Thyroid gland (tissue), 4 donors: Measurements from ENCODE around the gene APOO.

ENCODE experiments used
- POLR2A ChIP-seq, 2 donors: fragments of 450-650 bp; IDR thresholded peaks; one replicate each; pipeline ENCODE4 v1.6.1; 2017; ENCODE audit warnings: antibody characterized with exemption in 2 of 2, mild to moderate bottlenecking in 2 of 2, moderate library complexity in 1 of 2
- TF ChIP-seq, protein P1 (sequence below), 6 experiments: fragments of 200-600 bp in 3 of 6; fragments of 450-650 bp in 3 of 6; sonication (generic) in 3 of 6; IDR thresholded peaks; one replicate each; pipeline ENCODE4 v1.5.1; 2016 to 2019; ENCODE audit warnings: antibody characterized with exemption in 6 of 6, mild to moderate bottlenecking in 2 of 6, inconsistent platforms in 1 of 6, moderate library complexity in 1 of 6

DNA sequence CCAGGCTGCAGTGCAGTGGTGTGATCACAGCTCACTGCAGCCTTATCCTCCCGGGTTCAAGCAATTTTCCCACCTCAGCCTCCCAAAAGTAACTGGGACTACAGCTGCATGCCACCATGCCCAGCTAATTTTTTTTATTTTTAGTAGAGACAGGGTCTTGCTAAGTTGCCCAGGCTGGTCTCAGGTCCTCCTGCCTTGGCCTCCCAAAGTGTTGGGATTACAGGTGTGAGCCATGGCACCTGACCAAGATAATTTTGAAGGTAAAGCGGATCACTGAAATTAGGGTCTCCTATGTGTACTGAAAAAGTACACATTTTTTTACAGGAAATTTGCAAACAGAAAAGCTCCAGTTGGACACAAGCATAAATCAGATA, 120.0 kb downstream of the APOO start:
- TF ChIP-seq, protein P1, sequence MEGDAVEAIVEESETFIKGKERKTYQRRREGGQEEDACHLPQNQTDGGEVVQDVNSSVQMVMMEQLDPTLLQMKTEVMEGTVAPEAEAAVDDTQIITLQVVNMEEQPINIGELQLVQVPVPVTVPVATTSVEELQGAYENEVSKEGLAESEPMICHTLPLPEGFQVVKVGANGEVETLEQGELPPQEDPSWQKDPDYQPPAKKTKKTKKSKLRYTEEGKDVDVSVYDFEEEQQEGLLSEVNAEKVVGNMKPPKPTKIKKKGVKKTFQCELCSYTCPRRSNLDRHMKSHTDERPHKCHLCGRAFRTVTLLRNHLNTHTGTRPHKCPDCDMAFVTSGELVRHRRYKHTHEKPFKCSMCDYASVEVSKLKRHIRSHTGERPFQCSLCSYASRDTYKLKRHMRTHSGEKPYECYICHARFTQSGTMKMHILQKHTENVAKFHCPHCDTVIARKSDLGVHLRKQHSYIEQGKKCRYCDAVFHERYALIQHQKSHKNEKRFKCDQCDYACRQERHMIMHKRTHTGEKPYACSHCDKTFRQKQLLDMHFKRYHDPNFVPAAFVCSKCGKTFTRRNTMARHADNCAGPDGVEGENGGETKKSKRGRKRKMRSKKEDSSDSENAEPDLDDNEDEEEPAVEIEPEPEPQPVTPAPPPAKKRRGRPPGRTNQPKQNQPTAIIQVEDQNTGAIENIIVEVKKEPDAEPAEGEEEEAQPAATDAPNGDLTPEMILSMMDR (IDR thresholded peaks at IDR 0.05), result no peak
- no peak for TF ChIP-seq POLR2A (IDR thresholded peaks at IDR 0.05)
